Pulmonary artery endothelial cell (primary cell): ENCODE results near the gene SRSF2. TPM values are rescaled to one million over a fixed set of nuclear protein-coding genes. Genes with fewer than 3 reads are reported as not detected.

Source experiments
- total RNA-seq: library from RNA; depleted of rRNA; stranded (reverse); fragments of >200 nt; gene quantifications from 2 replicates; pipeline ENCODE4 v1.2.3, GENCODE V29; 2014

SRSF2 gene
- total RNA-seq, 1 donor from 2014 or later = 371 TPM

Other genes with a start within 250 kb of the SRSF2 start
- 14.0 and 20.6 TPM in 2 replicates for gene RHBDF2, start 235.9 kb downstream of the SRSF2 start, total RNA-seq
- gene CYGB, start 199.6 kb downstream of the SRSF2 start, total RNA-seq = 0.40 and 1.4 TPM in 2 replicates
- gene PRCD, start 197.3 kb downstream of the SRSF2 start, total RNA-seq = 0.20 and 0.35 TPM in 2 replicates
- 0.66 and 1.7 TPM in 2 replicates for gene ST6GALNAC2, start 151.5 kb downstream of the SRSF2 start, total RNA-seq
- 0.33 TPM in 1 of 2 replicates, not detected in the other for gene ST6GALNAC1, start 93.6 kb downstream of the SRSF2 start, total RNA-seq
- gene MXRA7, start 26.4 kb downstream of the SRSF2 start, total RNA-seq = 88.0 and 88.2 TPM in 2 replicates
- 22.6 and 33.0 TPM in 2 replicates for gene JMJD6, start 10.7 kb downstream of the SRSF2 start, total RNA-seq
- gene METTL23, start 10.5 kb downstream of the SRSF2 start, total RNA-seq = 18.6 and 19.8 TPM in 2 replicates
- gene MFSD11, start 788 bp upstream of the SRSF2 start, total RNA-seq = 26.6 and 28.6 TPM in 2 replicates
- gene MGAT5B, start 131.1 kb upstream of the SRSF2 start, total RNA-seq = 0.53 and 1.4 TPM in 2 replicates